Karpas-422 (cell line): ENCODE data around the gene NOS1. TPM values are rescaled to one million over a fixed set of nuclear protein-coding genes. Genes with fewer than 3 reads are reported as not detected.
"Not testable (repeated sequence)": the region's sequence is repeated elsewhere in the genome, so short reads cannot be mapped to it uniquely, and the experiment has no call there.

Experiments used
- DNase-seq: peaks from one replicate; pipeline ENCODE4 v3.0.0-alpha.2; 2015
- H2AFZ ChIP-seq: fragments of 200-600 bp; sonication (generic); 2 replicates; pipeline ENCODE4 v1.6.1; 2014; ENCODE audit warnings: antibody characterized with exemption, low read length, mixed read lengths
- H3K27ac ChIP-seq: fragments of 200-600 bp; sonication (generic); 2 replicates; pipeline ENCODE4 v1.5.1; 2014; ENCODE audit warnings: mild to moderate bottlenecking, low read length, moderate library complexity
- H3K27me3 ChIP-seq: fragments of 200-600 bp; sonication (generic); 2 replicates; pipeline ENCODE4 v1.6.1; 2014; ENCODE audit warnings: low read length, mixed read lengths
- H3K36me3 ChIP-seq: fragments of 200-600 bp; sonication (generic); 2 replicates; pipeline ENCODE4 v1.6.1; 2014; ENCODE audit warnings: low read length, mixed read lengths; ENCODE audit not compliant: insufficient read depth
- H3K4me1 ChIP-seq: fragments of 200-600 bp; sonication (generic); 2 replicates; pipeline ENCODE4 v1.6.1; 2014; ENCODE audit warnings: mild to moderate bottlenecking, low read length, mixed read lengths
- H3K4me2 ChIP-seq: fragments of 200-600 bp; sonication (generic); 2 replicates; pipeline ENCODE4 v1.6.1; 2014; ENCODE audit warnings: low read length, low read depth, mild to moderate bottlenecking; ENCODE audit not compliant: poor library complexity, severe bottlenecking
- H3K4me3 ChIP-seq: fragments of 200-600 bp; sonication (generic); 2 replicates; pipeline ENCODE4 v1.5.1; 2014; ENCODE audit warnings: mild to moderate bottlenecking, antibody characterized with exemption, low read length, mixed read lengths
- H3K79me2 ChIP-seq: fragments of 200-600 bp; sonication (generic); 2 replicates; pipeline ENCODE4 v1.6.1; 2014; ENCODE audit warnings: mild to moderate bottlenecking, low read length, mixed read lengths
- H3K9ac ChIP-seq: fragments of 200-600 bp; sonication (generic); 2 replicates; pipeline ENCODE4 v1.6.0; 2014; ENCODE audit warnings: low read length
- H3K9me2 ChIP-seq: fragments of 200-600 bp; sonication (generic), shearing (Covaris generic); replicated peaks from 2 replicates; pipeline ENCODE4 v1.6.0; 2014; ENCODE audit warnings: mild to moderate bottlenecking, low read length, moderate library complexity; ENCODE audit not compliant: insufficient read depth
- H3K9me3 ChIP-seq: fragments of 300-700, 200-600 bp; sonication (generic); 2 replicates; pipeline ENCODE4 v1.6.1; 2014; ENCODE audit warnings: low read length, mixed read lengths
- H4K20me1 ChIP-seq: fragments of 200-600 bp; sonication (generic); 2 replicates; pipeline ENCODE4 v1.6.1; 2014; ENCODE audit warnings: mild to moderate bottlenecking, antibody characterized with exemption, low read length, low read depth; ENCODE audit not compliant: insufficient read depth
- total RNA-seq: library from RNA; depleted of rRNA; stranded (reverse); fragments of >200 nt; shearing (Covaris generic); gene quantifications from 2 replicates; pipeline ENCODE4 v1.2.3, GENCODE V29; 2014; ENCODE audit warnings: low replicate concordance

Gene NOS1
- total RNA-seq, 1 experiment from 2014 or later, result not detected

- Histone ChIP-seq H3K79me2 (no peaks in the 10 kb centered on the region), H3K4me3 (no peak overlapping the region), H2AFZ (no peak overlapping the region), H4K20me1 (no peaks in the 10 kb centered on the region), H3K9ac (no peak overlapping the region), H3K27me3 (no peaks in the 10 kb centered on the region), H3K4me2 (no peak overlapping the region), H3K9me3 (no peaks in the 10 kb centered on the region), H3K36me3 (no peaks in the 10 kb centered on the region), H3K27ac (no peak overlapping the region), H3K4me1 (no peaks in the 10 kb centered on the region), H3K9me2 (no peaks in the 10 kb centered on the region)
- DNase-seq, result no peak
Observed at GRCh38 chr12:117208811-117209455, 152.5 kb downstream of the NOS1 start.

- Histone ChIP-seq H3K9ac (no peak overlapping the region), H3K4me2 (no peak overlapping the region), H3K27ac (no peak overlapping the region), H3K4me3 (no peak overlapping the region), H3K9me3 (no peaks in the 10 kb centered on the region), H3K4me1 (no peaks in the 10 kb centered on the region), H2AFZ (no peak overlapping the region), H3K79me2 (no peaks in the 10 kb centered on the region), H4K20me1 (no peaks in the 10 kb centered on the region), H3K27me3 (no peaks in the 10 kb centered on the region), H3K9me2 (no peaks in the 10 kb centered on the region), H3K36me3 (no peaks in the 10 kb centered on the region)
- no peak for DNase-seq
Observed at GRCh38 chr12:117208206-117208605, 153.2 kb downstream of the NOS1 start.

- H3K4me1 ChIP-seq, result no peaks in the 10 kb centered on the region
- DNase-seq, result no peak
- H3K79me2 ChIP-seq, result no peaks in the 10 kb centered on the region
- H3K9me2 ChIP-seq, result no peaks in the 10 kb centered on the region
- no peaks in the 10 kb centered on the region for H4K20me1 ChIP-seq
- no peak overlapping the region for H3K9ac ChIP-seq
- H2AFZ ChIP-seq, result no peak overlapping the region
- H3K27me3 ChIP-seq, result no peaks in the 10 kb centered on the region
- H3K27ac ChIP-seq, result no peak overlapping the region
- no peaks in the 10 kb centered on the region for H3K36me3 ChIP-seq
- H3K4me2 ChIP-seq, result no peak overlapping the region
- H3K9me3 ChIP-seq, result no peaks in the 10 kb centered on the region
- no peak overlapping the region for H3K4me3 ChIP-seq
Observed at GRCh38 chr12:117207675-117208074, 153.8 kb downstream of the NOS1 start.

GRCh38 chr12:117202556-117202955 lies 158.9 kb downstream of the NOS1 start:
- H3K4me1 ChIP-seq, result no peaks in the 10 kb centered on the region
- H3K9ac ChIP-seq, result no peak overlapping the region
- DNase-seq, result no peak
- H4K20me1 ChIP-seq, result no peaks in the 10 kb centered on the region
- no peaks in the 10 kb centered on the region for H3K36me3 ChIP-seq
- H3K27ac ChIP-seq, result no peak overlapping the region
- no peak overlapping the region for H3K4me2 ChIP-seq
- no peaks in the 10 kb centered on the region for H3K9me3 ChIP-seq
- no peaks in the 10 kb centered on the region for H3K27me3 ChIP-seq
- H3K79me2 ChIP-seq, result no peaks in the 10 kb centered on the region
- no peaks in the 10 kb centered on the region for H3K9me2 ChIP-seq
- no peak overlapping the region for H2AFZ ChIP-seq
- H3K4me3 ChIP-seq, result no peak overlapping the region

- no peak for DNase-seq
- no peak overlapping the region for H3K4me2 ChIP-seq
- no peaks in the 10 kb centered on the region for H3K79me2 ChIP-seq
- no peaks in the 10 kb centered on the region for H4K20me1 ChIP-seq
- H3K9me3 ChIP-seq, result no peaks in the 10 kb centered on the region
- H3K36me3 ChIP-seq, result no peaks in the 10 kb centered on the region
- no peak overlapping the region for H3K27ac ChIP-seq
- no peak overlapping the region for H3K4me3 ChIP-seq
- no peak overlapping the region for H3K9ac ChIP-seq
- H2AFZ ChIP-seq, result no peak overlapping the region
- no peaks in the 10 kb centered on the region for H3K27me3 ChIP-seq
- no peaks in the 10 kb centered on the region for H3K4me1 ChIP-seq
- no peaks in the 10 kb centered on the region for H3K9me2 ChIP-seq
Observed at GRCh38 chr12:117202033-117202432, 159.4 kb downstream of the NOS1 start.

- not testable (repeated sequence) for H3K9me2 ChIP-seq, H2AFZ ChIP-seq, H3K4me2 ChIP-seq, DNase-seq, H3K4me3 ChIP-seq, H3K36me3 ChIP-seq, H3K4me1 ChIP-seq, H3K9ac ChIP-seq, H3K27ac ChIP-seq, H4K20me1 ChIP-seq, H3K9me3 ChIP-seq, H3K79me2 ChIP-seq, H3K27me3 ChIP-seq
Observed at GRCh38 chr12:117199956-117200744, 161.3 kb downstream of the NOS1 start.

GRCh38 chr12:117196334-117196733 lies 165.1 kb downstream of the NOS1 start:
- H3K9me3 ChIP-seq, H3K36me3 ChIP-seq, DNase-seq, H2AFZ ChIP-seq, H4K20me1 ChIP-seq, H3K27ac ChIP-seq, H3K9ac ChIP-seq, H3K27me3 ChIP-seq, H3K4me3 ChIP-seq, H3K4me1 ChIP-seq, H3K9me2 ChIP-seq, H3K4me2 ChIP-seq, H3K79me2 ChIP-seq: not testable (repeated sequence)

- H3K4me2 ChIP-seq, H2AFZ ChIP-seq, H3K36me3 ChIP-seq, H3K4me1 ChIP-seq, H3K27ac ChIP-seq, H4K20me1 ChIP-seq, H3K9me2 ChIP-seq, H3K9me3 ChIP-seq, DNase-seq, H3K79me2 ChIP-seq, H3K9ac ChIP-seq, H3K27me3 ChIP-seq, H3K4me3 ChIP-seq: not testable (repeated sequence)
Observed at GRCh38 chr12:117195027-117195426, 166.4 kb downstream of the NOS1 start.
